ENCODE data around the gene RASL11B. TPM values are rescaled to one million over a fixed set of nuclear protein-coding genes. Genes with fewer than 3 reads are reported as not detected.
"Not testable (repeated sequence)": the region's sequence is repeated elsewhere in the genome, so short reads cannot be mapped to it uniquely, and the experiment has no call there.

Gene RASL11B
- total RNA-seq, 6 experiments from 2014 or later: 0.26 to 1.3 (median 0.37) TPM

DNA sequence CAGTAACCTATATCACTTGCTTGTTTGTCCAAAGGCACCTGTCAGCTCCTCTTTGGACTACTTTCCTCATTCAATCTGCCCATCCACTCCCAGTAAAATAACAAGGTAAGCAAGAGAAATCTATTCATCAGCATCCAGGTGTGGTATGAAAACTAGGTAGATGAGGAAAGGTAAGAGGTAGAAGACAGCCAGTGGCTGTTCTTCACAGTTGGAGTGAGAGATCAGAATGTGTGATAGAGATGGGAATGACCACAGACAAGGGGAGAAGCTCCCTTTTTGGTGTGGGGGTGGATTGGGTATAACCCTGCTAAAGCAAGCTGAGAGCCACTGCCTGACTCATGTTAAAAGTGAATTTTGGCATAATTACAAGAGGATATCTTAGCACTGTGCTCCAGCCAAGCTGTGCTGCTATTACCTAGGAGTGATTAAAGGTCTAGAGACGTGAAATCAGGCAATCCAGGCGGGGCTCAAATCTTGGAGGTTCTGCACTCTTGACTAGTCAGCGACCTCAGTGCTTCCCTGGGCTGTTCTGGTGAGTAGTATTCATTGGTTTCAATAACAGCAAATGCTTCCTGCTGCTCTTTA is 28.1 kb upstream of the RASL11B start:
- H3K4me1 ChIP-seq: no peaks in the 10 kb centered on the region
- no peaks in the 10 kb centered on the region for H3K27me3 ChIP-seq
- no peak for ATAC-seq
- no CpG with 5 or more reads among the region's 3 CpGs for WGBS (ENCODE audit: insufficient coverage, low coverage, low lambda C conversion rate, missing lambda C conversion rate)
- no peak overlapping the region for H3K4me3 ChIP-seq
- DNase-seq: no peak
- H3K36me3 ChIP-seq: no peaks in the 10 kb centered on the region
- H3K9me3 ChIP-seq: no peaks in the 10 kb centered on the region
- intact Hi-C loops (cut with DNase I): no loop called here
- no peak for TF ChIP-seq POLR2A (IDR thresholded peaks at IDR 0.05)
- TF ChIP-seq, protein P1, sequence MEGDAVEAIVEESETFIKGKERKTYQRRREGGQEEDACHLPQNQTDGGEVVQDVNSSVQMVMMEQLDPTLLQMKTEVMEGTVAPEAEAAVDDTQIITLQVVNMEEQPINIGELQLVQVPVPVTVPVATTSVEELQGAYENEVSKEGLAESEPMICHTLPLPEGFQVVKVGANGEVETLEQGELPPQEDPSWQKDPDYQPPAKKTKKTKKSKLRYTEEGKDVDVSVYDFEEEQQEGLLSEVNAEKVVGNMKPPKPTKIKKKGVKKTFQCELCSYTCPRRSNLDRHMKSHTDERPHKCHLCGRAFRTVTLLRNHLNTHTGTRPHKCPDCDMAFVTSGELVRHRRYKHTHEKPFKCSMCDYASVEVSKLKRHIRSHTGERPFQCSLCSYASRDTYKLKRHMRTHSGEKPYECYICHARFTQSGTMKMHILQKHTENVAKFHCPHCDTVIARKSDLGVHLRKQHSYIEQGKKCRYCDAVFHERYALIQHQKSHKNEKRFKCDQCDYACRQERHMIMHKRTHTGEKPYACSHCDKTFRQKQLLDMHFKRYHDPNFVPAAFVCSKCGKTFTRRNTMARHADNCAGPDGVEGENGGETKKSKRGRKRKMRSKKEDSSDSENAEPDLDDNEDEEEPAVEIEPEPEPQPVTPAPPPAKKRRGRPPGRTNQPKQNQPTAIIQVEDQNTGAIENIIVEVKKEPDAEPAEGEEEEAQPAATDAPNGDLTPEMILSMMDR (IDR thresholded peaks at IDR 0.05): no peak
- H3K27ac ChIP-seq: no peak overlapping the region

DNA sequence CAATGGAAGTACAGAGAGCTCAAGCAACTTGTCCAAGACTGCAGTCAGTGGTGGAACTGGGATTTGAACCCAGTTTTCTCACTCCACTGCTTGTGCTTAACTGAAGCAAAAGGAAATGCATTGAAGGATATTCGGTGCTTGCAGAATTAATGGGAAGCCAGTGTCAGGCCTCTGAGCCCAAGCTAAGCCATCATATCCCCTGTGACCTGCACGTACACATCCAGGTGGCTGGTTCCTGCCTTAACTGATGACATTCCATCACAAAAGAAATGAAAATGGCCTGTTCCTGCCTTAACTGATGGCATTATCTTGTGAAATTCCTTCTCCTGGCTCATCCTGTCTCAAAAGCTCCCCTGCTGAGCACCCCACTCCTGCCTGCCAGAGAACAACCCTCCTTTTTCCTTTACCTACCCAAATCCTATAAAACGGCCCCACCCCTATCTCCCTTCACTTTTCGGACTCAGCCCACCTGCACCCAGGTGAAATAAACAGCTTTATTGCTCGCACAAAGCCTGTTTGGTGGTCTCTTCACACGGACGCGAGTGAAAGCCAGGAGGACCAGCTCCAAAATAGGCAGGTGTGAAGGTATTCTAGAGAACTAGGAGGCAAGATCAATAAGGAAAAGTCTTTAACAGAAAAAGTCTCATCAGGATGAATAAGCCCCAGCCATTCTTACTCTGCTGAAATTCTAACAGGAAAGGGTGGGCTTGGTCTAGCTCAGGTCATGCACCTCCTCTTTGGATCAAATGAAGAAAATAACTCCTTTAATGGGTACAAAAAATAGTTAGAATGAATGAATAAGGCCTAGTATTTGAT is 27.3 kb upstream of the RASL11B start:
- H3K4me3 ChIP-seq; H3K9me3 ChIP-seq; H3K4me1 ChIP-seq; H3K27ac ChIP-seq; DNase-seq; H3K27me3 ChIP-seq; ATAC-seq; intact Hi-C loops (cut with DNase I); H3K36me3 ChIP-seq: not testable (repeated sequence)
- 80% methylated on average over 6 of the region's 8 CpGs for WGBS (ENCODE audit: insufficient coverage, low coverage, low lambda C conversion rate, missing lambda C conversion rate)

DNA sequence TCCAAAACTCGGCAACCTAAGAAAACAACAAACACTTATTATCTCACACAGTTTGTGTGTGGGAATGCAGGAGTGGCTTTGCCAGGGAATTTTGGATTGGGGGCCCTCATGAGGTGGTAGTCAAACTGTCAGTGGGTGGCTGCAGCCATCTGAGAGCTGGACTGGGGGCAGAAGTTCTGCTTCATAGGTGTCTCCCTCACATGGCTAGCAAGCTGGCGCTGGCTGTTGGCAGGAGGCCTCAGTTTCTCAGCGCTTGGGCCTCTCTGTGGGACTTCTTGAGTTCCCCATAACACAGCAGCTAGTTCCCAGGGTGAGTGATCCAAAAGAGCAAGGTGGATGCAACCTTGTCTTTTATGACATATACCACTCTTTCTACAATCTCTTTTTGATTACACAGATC is 26.0 kb upstream of the RASL11B start:
- Histone ChIP-seq H3K4me3 (no peak overlapping the region), H3K27me3 (no peaks in the 10 kb centered on the region), H3K27ac (no peak overlapping the region), H3K9me3 (no peaks in the 10 kb centered on the region), H3K36me3 (no peaks in the 10 kb centered on the region), H3K4me1 (no peaks in the 10 kb centered on the region)
- intact Hi-C loops (cut with DNase I): no loop called here
- no peak for TF ChIP-seq POLR2A (IDR thresholded peaks at IDR 0.05)
- TF ChIP-seq, protein P1 (IDR thresholded peaks at IDR 0.05): no peak
- DNase-seq: no peak
- 86% methylated on average over 1 of the region's 3 CpGs for WGBS (ENCODE audit: insufficient coverage, low coverage, low lambda C conversion rate, missing lambda C conversion rate)
- ATAC-seq: no peak

DNA sequence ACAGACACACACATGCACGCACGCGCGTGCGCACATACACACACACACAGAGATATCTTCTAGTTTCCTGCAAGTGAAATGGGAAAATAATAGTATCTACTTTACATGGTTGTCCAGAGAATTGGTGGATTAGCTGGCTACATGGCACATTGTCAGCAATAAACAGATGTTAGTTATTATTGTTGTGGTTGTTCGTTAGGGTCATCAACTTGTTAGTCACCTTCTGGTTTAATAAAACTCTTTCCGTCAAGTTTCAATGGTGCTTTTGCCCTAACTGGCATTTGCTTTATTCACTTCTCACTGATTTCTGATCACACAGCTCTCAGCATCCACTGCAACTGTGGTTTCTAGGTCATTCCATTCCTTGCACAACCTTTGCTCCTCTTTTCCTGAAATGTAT is 25.4 kb upstream of the RASL11B start:
- 93% methylated on average over 7 of the region's 7 CpGs for WGBS (ENCODE audit: insufficient coverage, low coverage, low lambda C conversion rate, missing lambda C conversion rate)
- ATAC-seq (no peak), DNase-seq (no peak)
- no peaks in the 10 kb centered on the region for H3K9me3 ChIP-seq
- no peaks in the 10 kb centered on the region for H3K4me1 ChIP-seq
- intact Hi-C loops (cut with DNase I): no loop called here
- H3K27ac ChIP-seq: no peak overlapping the region
- H3K27me3 ChIP-seq: no peaks in the 10 kb centered on the region
- no peak overlapping the region for H3K4me3 ChIP-seq
- TF ChIP-seq, protein P1 (IDR thresholded peaks at IDR 0.05): no peak
- H3K36me3 ChIP-seq: no peaks in the 10 kb centered on the region

DNA sequence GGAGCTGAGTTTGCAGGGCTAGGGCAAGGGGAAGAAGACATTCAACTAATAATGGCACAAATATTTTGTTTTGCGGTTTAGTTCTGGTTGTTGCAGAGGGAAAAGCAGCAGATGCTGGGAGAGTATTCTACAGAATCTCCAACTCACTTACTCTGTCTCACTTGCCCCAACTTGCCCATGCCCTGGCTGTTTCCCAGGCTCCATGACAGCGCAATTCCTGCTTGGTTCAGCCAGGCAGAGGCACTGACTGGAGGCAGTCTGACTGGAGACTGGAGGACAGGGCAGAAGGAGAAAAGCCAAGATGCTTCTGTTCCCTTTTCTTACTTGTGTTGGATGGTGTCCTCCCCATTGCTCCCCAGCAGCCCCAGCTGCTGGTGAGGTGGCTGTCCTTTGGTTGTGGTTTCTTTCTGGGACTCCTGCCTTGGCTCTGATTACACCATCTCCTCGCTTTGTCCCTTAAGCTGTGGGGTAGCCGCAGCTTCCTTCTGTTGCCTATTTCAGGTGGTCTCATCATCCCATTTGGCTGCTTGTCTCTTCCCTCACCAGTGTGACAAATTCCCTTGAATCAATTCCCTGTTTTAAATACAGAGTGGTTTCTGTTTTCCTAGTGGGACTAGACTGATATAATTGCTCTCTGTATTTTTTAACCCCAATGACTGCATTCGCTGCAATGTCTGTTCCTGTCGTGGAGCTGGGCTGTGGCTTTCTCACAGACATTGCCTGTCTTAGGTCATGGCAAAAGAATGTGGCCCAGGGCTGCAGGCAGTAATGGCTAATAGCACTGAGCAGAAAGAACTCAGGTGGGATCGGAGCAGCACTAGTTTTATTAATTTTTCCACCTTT is 24.2 kb upstream of the RASL11B start:
- H3K27me3 ChIP-seq: no peaks in the 10 kb centered on the region
- WGBS (ENCODE audit: insufficient coverage, low coverage, low lambda C conversion rate, missing lambda C conversion rate): 59% methylated on average over 5 of the region's 7 CpGs
- no peak for ATAC-seq
- intact Hi-C loops (cut with DNase I): no loop called here
- no peaks in the 10 kb centered on the region for H3K36me3 ChIP-seq
- TF ChIP-seq, protein P1 (IDR thresholded peaks at IDR 0.05): no peak
- TF ChIP-seq POLR2A (IDR thresholded peaks at IDR 0.05): no peak
- no peak overlapping the region for H3K27ac ChIP-seq
- H3K4me1 ChIP-seq: no peaks in the 10 kb centered on the region
- H3K9me3 ChIP-seq: no peaks in the 10 kb centered on the region
- H3K4me3 ChIP-seq: no peak overlapping the region
- no peak for DNase-seq
